GM23338 (cell line): Measurements from ENCODE around the gene RNF112. TPM values are rescaled to one million over a fixed set of nuclear protein-coding genes. Genes with fewer than 3 reads are reported as not detected.
A peak's percentile ranks its signal among the peaks of the same experiment; 100 is the strongest.

Experiments used
- ATAC-seq: fragments of 200-7000 bp; cut with Tn5 transposase; 3 replicates; pipeline ENCODE4 v1.9.1; 2020
- DNase-seq: peaks from one replicate; pipeline ENCODE4 v3.0.0-alpha.2; 2015; ENCODE audit warnings: low spot score
- H2AFZ ChIP-seq: fragments of 200-600 bp; sonication (generic); 2 replicates; pipeline ENCODE4 v1.8.0; 2016; ENCODE audit warnings: antibody characterized with exemption, mild to moderate bottlenecking, moderate library complexity
- H3F3A ChIP-seq: fragments of 200-600 bp; sonication (generic); replicated peaks from 2 replicates; pipeline ENCODE4 v1.8.0; 2017; ENCODE audit warnings: antibody characterized with exemption, mixed run types, low read depth
- H3K27ac ChIP-seq: fragments of 200-600 bp; sonication (generic); 2 replicates; pipeline ENCODE4 v1.6.1; 2016; ENCODE audit warnings: low read depth
- H3K27me3 ChIP-seq: fragments of 200-600 bp; sonication (generic); 2 replicates; pipeline ENCODE4 v1.8.0; 2016; ENCODE audit warnings: mild to moderate bottlenecking, mixed run types, moderate library complexity; ENCODE audit not compliant: insufficient read depth
- H3K36me3 ChIP-seq: fragments of 200-600 bp; sonication (generic); 2 replicates; pipeline ENCODE4 v1.8.0; 2016; ENCODE audit warnings: mild to moderate bottlenecking; ENCODE audit not compliant: insufficient read depth
- H3K4me1 ChIP-seq: fragments of 200-600 bp; sonication (generic); 2 replicates; pipeline ENCODE4 v1.8.0; 2016; ENCODE audit warnings: mild to moderate bottlenecking, moderate library complexity; ENCODE audit not compliant: insufficient read depth
- H3K4me2 ChIP-seq: fragments of 200-600 bp; sonication (generic); 2 replicates; pipeline ENCODE4 v1.7.1; 2017; ENCODE audit warnings: mixed run types
- H3K4me3 ChIP-seq: fragments of 200-600 bp; sonication (generic); 2 replicates; pipeline ENCODE4 v1.6.1; 2016; ENCODE audit warnings: mixed run types
- H3K79me2 ChIP-seq: fragments of 200-600 bp; sonication (generic); replicated peaks from 2 replicates; pipeline ENCODE4 v1.8.0; 2017; ENCODE audit warnings: mild to moderate bottlenecking; ENCODE audit not compliant: insufficient read depth
- H3K9me2 ChIP-seq: fragments of 200-600 bp; sonication (generic); 2 replicates; pipeline ENCODE4 v1.8.0; 2017; ENCODE audit not compliant: insufficient read depth
- H4K20me1 ChIP-seq: fragments of 200-600 bp; sonication (generic); replicated peaks from 2 replicates; pipeline ENCODE4 v1.8.0; 2017; ENCODE audit warnings: mild to moderate bottlenecking; ENCODE audit not compliant: insufficient read depth
- H3K27ac Mint-ChIP-seq: 2 replicates; pipeline ENCODE4 v1.8.0; 2020; ENCODE audit warnings: inconsistent platforms, mild to moderate bottlenecking, moderate library complexity, mixed read lengths
- H3K27me3 Mint-ChIP-seq: 3 replicates; pipeline ENCODE4 v1.8.0; 2022; ENCODE audit warnings: low read depth, mild to moderate bottlenecking, moderate library complexity, mixed read lengths, inconsistent platforms; ENCODE audit not compliant: insufficient read depth, poor library complexity
- H3K36me3 Mint-ChIP-seq: 3 replicates; pipeline ENCODE4 v1.8.0; 2021; ENCODE audit warnings: low read depth, mild to moderate bottlenecking, inconsistent platforms, moderate library complexity, mixed read lengths
- H3K4me1 Mint-ChIP-seq: 3 replicates; pipeline ENCODE4 v1.8.0; 2020; ENCODE audit warnings: mild to moderate bottlenecking, inconsistent platforms, mixed read lengths
- H3K4me3 Mint-ChIP-seq: 3 replicates; pipeline ENCODE4 v1.8.0; 2021; ENCODE audit warnings: moderate library complexity, mild to moderate bottlenecking, inconsistent platforms, mixed read lengths
- H3K9me3 Mint-ChIP-seq: 3 replicates; pipeline ENCODE4 v1.8.0; 2020; ENCODE audit warnings: moderate library complexity, mild to moderate bottlenecking, inconsistent platforms, mixed read lengths
- CREB1 ChIP-seq: fragments of 250-450 bp; sonication (Bioruptor Pico); IDR thresholded peaks from 2 replicates; pipeline ENCODE4 v1.5.0; 2020; ENCODE audit warnings: low read depth, mild to moderate bottlenecking, moderate library complexity
- ETS1 ChIP-seq: IDR thresholded peaks from 2 replicates; pipeline ENCODE4 v1.6.1; 2016; ENCODE audit warnings: antibody characterized with exemption
- EZH2 ChIP-seq: fragments of 200-600 bp; sonication (generic); IDR thresholded peaks from one replicate; pipeline ENCODE4 v1.8.0; 2017; ENCODE audit warnings: antibody characterized with exemption, mild to moderate bottlenecking, low read depth; ENCODE audit not compliant: unreplicated experiment
- EZH2phosphoT487 ChIP-seq: fragments of 200-600 bp; sonication (generic); IDR thresholded peaks from one replicate; pipeline ENCODE4 v1.8.1; 2018; ENCODE audit warnings: antibody characterized with exemption; ENCODE audit not compliant: unreplicated experiment
- POLR2AphosphoS5 ChIP-seq: IDR thresholded peaks from 2 replicates; pipeline ENCODE4 v1.6.1; 2016; ENCODE audit warnings: antibody characterized with exemption, low read depth
- ZNF114 ChIP-seq: fragments of 250-450 bp; sonication (Bioruptor Pico); IDR thresholded peaks from 2 replicates; pipeline ENCODE4 v1.5.0; 2020; ENCODE audit warnings: mild to moderate bottlenecking, moderate library complexity
- polyA plus RNA-seq: library from polyadenylated mRNA; unstranded; fragments of >200 nt; fragmentation: Nextera tagmentation; extraction: Ambion mirVana; gene quantifications from 2 replicates; pipeline ENCODE4 v1.2.1, GENCODE V29; 2016
- total RNA-seq: library from RNA; depleted of rRNA; stranded (reverse); fragments of >200 nt; shearing (Covaris generic); gene quantifications from 2 replicates; pipeline ENCODE4 v1.2.3, GENCODE V29; 2014
- TF ChIP-seq, protein P1 (sequence below): IDR thresholded peaks from one replicate; pipeline ENCODE4 v1.6.1; 2018; ENCODE audit warnings: antibody characterized with exemption; ENCODE audit not compliant: unreplicated experiment
- TF ChIP-seq, protein P2 (sequence below), 2 experiments: fragments of 200-600 bp in 1 of 2; sonication (generic) in 1 of 2; conservative IDR thresholded peaks; 2 replicates each; pipeline versions ENCODE4 v1.5.1 to v1.6.1; 2016 to 2017; ENCODE audit warnings: antibody characterized with exemption in 2 of 2, low read depth in 2 of 2, mild to moderate bottlenecking in 2 of 2, moderate library complexity in 1 of 2

RNF112 gene
- total and polyA plus RNA-seq, 2 experiments from 2014 or later: 0.42 to 4.1 TPM

GRCh38 chr17:19372439-19372838 is 38.6 kb upstream of the RNF112 start (continued):
- TF ChIP-seq, protein P1, sequence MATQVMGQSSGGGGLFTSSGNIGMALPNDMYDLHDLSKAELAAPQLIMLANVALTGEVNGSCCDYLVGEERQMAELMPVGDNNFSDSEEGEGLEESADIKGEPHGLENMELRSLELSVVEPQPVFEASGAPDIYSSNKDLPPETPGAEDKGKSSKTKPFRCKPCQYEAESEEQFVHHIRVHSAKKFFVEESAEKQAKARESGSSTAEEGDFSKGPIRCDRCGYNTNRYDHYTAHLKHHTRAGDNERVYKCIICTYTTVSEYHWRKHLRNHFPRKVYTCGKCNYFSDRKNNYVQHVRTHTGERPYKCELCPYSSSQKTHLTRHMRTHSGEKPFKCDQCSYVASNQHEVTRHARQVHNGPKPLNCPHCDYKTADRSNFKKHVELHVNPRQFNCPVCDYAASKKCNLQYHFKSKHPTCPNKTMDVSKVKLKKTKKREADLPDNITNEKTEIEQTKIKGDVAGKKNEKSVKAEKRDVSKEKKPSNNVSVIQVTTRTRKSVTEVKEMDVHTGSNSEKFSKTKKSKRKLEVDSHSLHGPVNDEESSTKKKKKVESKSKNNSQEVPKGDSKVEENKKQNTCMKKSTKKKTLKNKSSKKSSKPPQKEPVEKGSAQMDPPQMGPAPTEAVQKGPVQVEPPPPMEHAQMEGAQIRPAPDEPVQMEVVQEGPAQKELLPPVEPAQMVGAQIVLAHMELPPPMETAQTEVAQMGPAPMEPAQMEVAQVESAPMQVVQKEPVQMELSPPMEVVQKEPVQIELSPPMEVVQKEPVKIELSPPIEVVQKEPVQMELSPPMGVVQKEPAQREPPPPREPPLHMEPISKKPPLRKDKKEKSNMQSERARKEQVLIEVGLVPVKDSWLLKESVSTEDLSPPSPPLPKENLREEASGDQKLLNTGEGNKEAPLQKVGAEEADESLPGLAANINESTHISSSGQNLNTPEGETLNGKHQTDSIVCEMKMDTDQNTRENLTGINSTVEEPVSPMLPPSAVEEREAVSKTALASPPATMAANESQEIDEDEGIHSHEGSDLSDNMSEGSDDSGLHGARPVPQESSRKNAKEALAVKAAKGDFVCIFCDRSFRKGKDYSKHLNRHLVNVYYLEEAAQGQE: no peak
- no peak for TF ChIP-seq EZH2phosphoT487
- no peak for TF ChIP-seq CREB1 (CRISPR knock-in tag)
- no peak for TF ChIP-seq EZH2
- TF ChIP-seq ZNF114 (CRISPR knock-in tag): no peak
- no peak for TF ChIP-seq ETS1

GRCh38 chr17:19372866-19373504 is 38.0 kb upstream of the RNF112 start:
- peak; percentile 31 for DNase-seq
- no peak for ATAC-seq
- Mint-ChIP-seq H3K4me1 (peaks cover 16% of the 10 kb centered on the region), H3K36me3 (no peaks in the 10 kb centered on the region; the same call in 2 of the 3 replicates), H3K27me3 (peaks cover 10% of the 10 kb centered on the region), H3K9me3 (no peaks in the 10 kb centered on the region; the same call in 2 of the 3 replicates), H3K27ac (no peak overlapping the region), H3K4me3 (no peak overlapping the region)
- 0 out of 2 replicates have a peak, but pooled peaks cover 7% of the 10 kb centered on the region for H3K79me2 ChIP-seq
- H3K36me3 ChIP-seq: no peaks in the 10 kb centered on the region
- H4K20me1 ChIP-seq: no peaks in the 10 kb centered on the region
- no peak overlapping the region for H3K4me2 ChIP-seq
- no peaks in the 10 kb centered on the region; the same call in 1 of the 2 replicates for H3F3A ChIP-seq
- no peak overlapping the region for H2AFZ ChIP-seq
- H3K4me1 ChIP-seq: peaks cover 5% of the 10 kb centered on the region
- H3K27ac ChIP-seq: no peak overlapping the region
- no peaks in the 10 kb centered on the region for H3K27me3 ChIP-seq
- H3K9me2 ChIP-seq: no peaks in the 10 kb centered on the region
- no peak overlapping the region for H3K4me3 ChIP-seq
- TF ChIP-seq CREB1 (CRISPR knock-in tag) (no peak), POLR2AphosphoS5 (no peak), ZNF114 (CRISPR knock-in tag) (no peak), EZH2 (no peak)
- TF ChIP-seq, protein P2, sequence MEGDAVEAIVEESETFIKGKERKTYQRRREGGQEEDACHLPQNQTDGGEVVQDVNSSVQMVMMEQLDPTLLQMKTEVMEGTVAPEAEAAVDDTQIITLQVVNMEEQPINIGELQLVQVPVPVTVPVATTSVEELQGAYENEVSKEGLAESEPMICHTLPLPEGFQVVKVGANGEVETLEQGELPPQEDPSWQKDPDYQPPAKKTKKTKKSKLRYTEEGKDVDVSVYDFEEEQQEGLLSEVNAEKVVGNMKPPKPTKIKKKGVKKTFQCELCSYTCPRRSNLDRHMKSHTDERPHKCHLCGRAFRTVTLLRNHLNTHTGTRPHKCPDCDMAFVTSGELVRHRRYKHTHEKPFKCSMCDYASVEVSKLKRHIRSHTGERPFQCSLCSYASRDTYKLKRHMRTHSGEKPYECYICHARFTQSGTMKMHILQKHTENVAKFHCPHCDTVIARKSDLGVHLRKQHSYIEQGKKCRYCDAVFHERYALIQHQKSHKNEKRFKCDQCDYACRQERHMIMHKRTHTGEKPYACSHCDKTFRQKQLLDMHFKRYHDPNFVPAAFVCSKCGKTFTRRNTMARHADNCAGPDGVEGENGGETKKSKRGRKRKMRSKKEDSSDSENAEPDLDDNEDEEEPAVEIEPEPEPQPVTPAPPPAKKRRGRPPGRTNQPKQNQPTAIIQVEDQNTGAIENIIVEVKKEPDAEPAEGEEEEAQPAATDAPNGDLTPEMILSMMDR (conservative IDR thresholded peaks at IDR 0.05; ENCODE audit: low read depth in 2 of 2): no peak
- TF ChIP-seq, protein P1: no peak
